Gastrocnemius medialis (tissue), 4 donors: ENCODE results near the gene FERMT2.

Experiments used
- CTCF ChIP-seq, 5 experiments: fragments of 450-650 bp in 3 of 5; fragments of 200-600 bp in 2 of 5; sonication (generic) in 2 of 5; IDR thresholded peaks in 4 of 5; conservative IDR thresholded peaks in 1 of 5; 1 replicate in 4 of 5; 2 replicates in 1 of 5; pipeline ENCODE4 v1.5.1; 2016 to 2019; ENCODE audit warnings: antibody characterized with exemption in 5 of 5, mild to moderate bottlenecking in 3 of 5, moderate library complexity in 3 of 5
- POLR2A ChIP-seq, 2 donors: fragments of 450-650 bp; IDR thresholded peaks; one replicate each; pipeline ENCODE4 v1.6.1; 2017; ENCODE audit warnings: antibody characterized with exemption in 2 of 2, mild to moderate bottlenecking in 2 of 2, moderate library complexity in 2 of 2

GRCh38 chr14:52977798-52978197 lies 26.9 kb upstream of the FERMT2 start:
- no peak for TF ChIP-seq CTCF (IDR thresholded peaks at IDR 0.05 in 4 of 5, conservative IDR thresholded peaks at IDR 0.05 in 1 of 5)
- TF ChIP-seq POLR2A (IDR thresholded peaks at IDR 0.05) = no peak
